Body of pancreas (tissue), 4 donors: Measurements from ENCODE around the gene TMEM245. TPM values are rescaled to one million over a fixed set of nuclear protein-coding genes. Genes with fewer than 3 reads are reported as not detected.

Experiments used
- ATAC-seq: fragments of 150-250 bp; one replicate; pipeline ENCODE4 v1.9.1; 2016
- DNase-seq, 4 donors: peaks; one replicate each; pipeline ENCODE4 v3.0.0-alpha.2; 2019
- H3K27ac ChIP-seq, 4 donors: fragments of 200-600 bp; sonication (generic); 1 replicate in 3 of 4; 2 replicates in 1 of 4; pipeline versions ENCODE4 v1.5.1 to v1.6.1; 2016 to 2019; ENCODE audit warnings: mild to moderate bottlenecking in 1 of 4, mixed read lengths in 1 of 4, moderate library complexity in 1 of 4
- H3K27me3 ChIP-seq, 2 donors: fragments of 200-600 bp; sonication (generic); one replicate each; pipeline ENCODE4 v1.6.0; 2016; ENCODE audit warnings: mild to moderate bottlenecking in 1 of 2
- H3K36me3 ChIP-seq, 2 donors: fragments of 200-600 bp; sonication (generic); replicated peaks in 1 of 2; 2 replicates each; pipeline ENCODE4 v1.5.1; 2016; ENCODE audit warnings: low read depth in 2 of 2; ENCODE audit not compliant: insufficient read depth in 1 of 2
- H3K4me1 ChIP-seq: fragments of 200-600 bp; sonication (generic); one replicate; pipeline ENCODE4 v1.6.0; 2016
- H3K4me3 ChIP-seq, 2 donors: fragments of 200-600 bp; sonication (generic); 1 replicate in 1 of 2; 2 replicates in 1 of 2; pipeline ENCODE4 v1.5.1; 2016 to 2019
- H3K9me3 ChIP-seq, 3 donors: fragments of 200-600 bp; sonication (generic); 1 replicate in 2 of 3; 2 replicates in 1 of 3; pipeline ENCODE4 v1.5.1; 2016
- POLR2A ChIP-seq, 3 donors: fragments of 450-650 bp; IDR thresholded peaks; one replicate each; pipeline ENCODE4 v1.6.1; 2016; ENCODE audit warnings: antibody characterized with exemption in 3 of 3, mild to moderate bottlenecking in 2 of 3
- WGBS, 2 donors: methylation state at CpG; one replicate each; pipeline ENCODE4 v1.1.5; 2017; 5-methylcytosine and 5-hydroxymethylcytosine counted together
- intact Hi-C: fragments of 100-400 bp; cut with DNase I; formaldehyde crosslinking; loops from one replicate; pipeline ENCODE4 v1.15.1; 2023
- total RNA-seq, 2 donors: library from RNA; depleted of rRNA; stranded (reverse); fragments of >200 nt; gene quantifications; one replicate each; pipeline ENCODE4 v1.1.0, GENCODE V29; 2016
- TF ChIP-seq, protein P1 (sequence below), 7 experiments: fragments of 450-650 bp in 4 of 7; fragments of 200-600 bp in 3 of 7; sonication (generic) in 3 of 7; IDR thresholded peaks; one replicate each; pipeline ENCODE4 v1.5.1; 2016 to 2019; ENCODE audit warnings: antibody characterized with exemption in 7 of 7

The TMEM245 gene
- total RNA-seq, 2 donors from 2014 or later, result 38.9 to 47.0 TPM

DNA sequence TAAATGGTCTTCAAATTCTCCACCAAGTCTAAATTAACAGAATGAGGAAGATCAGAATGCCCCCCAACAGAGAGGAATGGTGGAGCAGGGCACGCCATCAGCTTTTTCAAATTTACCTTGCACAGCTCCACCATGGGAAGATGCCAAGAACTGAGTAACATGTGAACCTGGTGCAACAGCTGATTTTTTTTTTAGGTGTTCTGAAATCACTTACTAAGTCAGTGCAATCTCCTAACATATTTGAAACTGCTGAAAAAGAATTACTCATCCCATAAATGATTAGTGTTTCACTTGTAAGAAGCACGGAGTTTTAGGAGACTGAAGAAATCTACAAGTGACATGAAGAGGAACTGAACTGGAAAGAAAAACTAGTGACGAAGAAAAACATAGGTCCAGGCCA lies 5.1 kb downstream of the TMEM245 start:
- 32 to 38% methylated on average over 3 of the region's 3 CpGs for WGBS, 2 donors
- H3K27me3 ChIP-seq, result no peaks in the 10 kb centered on the region
- intact Hi-C loops, result no loop called here
- peak overlapping the region; percentile 31 to 77 (median 71) for H3K27ac ChIP-seq
- H3K36me3 ChIP-seq, result no peaks in the 10 kb centered on the region
- H3K4me1 ChIP-seq, result peaks cover 87% of the 10 kb centered on the region
- TF ChIP-seq POLR2A (IDR thresholded peaks at IDR 0.05), result no peak
- TF ChIP-seq, protein P1, sequence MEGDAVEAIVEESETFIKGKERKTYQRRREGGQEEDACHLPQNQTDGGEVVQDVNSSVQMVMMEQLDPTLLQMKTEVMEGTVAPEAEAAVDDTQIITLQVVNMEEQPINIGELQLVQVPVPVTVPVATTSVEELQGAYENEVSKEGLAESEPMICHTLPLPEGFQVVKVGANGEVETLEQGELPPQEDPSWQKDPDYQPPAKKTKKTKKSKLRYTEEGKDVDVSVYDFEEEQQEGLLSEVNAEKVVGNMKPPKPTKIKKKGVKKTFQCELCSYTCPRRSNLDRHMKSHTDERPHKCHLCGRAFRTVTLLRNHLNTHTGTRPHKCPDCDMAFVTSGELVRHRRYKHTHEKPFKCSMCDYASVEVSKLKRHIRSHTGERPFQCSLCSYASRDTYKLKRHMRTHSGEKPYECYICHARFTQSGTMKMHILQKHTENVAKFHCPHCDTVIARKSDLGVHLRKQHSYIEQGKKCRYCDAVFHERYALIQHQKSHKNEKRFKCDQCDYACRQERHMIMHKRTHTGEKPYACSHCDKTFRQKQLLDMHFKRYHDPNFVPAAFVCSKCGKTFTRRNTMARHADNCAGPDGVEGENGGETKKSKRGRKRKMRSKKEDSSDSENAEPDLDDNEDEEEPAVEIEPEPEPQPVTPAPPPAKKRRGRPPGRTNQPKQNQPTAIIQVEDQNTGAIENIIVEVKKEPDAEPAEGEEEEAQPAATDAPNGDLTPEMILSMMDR (IDR thresholded peaks at IDR 0.05), result no peak
- DNase-seq (peak; percentile 27 to 55 (median 40)), ATAC-seq (peak; percentile 24)
- no peak overlapping the region for H3K4me3 ChIP-seq
- no peaks in the 10 kb centered on the region for H3K9me3 ChIP-seq

DNA sequence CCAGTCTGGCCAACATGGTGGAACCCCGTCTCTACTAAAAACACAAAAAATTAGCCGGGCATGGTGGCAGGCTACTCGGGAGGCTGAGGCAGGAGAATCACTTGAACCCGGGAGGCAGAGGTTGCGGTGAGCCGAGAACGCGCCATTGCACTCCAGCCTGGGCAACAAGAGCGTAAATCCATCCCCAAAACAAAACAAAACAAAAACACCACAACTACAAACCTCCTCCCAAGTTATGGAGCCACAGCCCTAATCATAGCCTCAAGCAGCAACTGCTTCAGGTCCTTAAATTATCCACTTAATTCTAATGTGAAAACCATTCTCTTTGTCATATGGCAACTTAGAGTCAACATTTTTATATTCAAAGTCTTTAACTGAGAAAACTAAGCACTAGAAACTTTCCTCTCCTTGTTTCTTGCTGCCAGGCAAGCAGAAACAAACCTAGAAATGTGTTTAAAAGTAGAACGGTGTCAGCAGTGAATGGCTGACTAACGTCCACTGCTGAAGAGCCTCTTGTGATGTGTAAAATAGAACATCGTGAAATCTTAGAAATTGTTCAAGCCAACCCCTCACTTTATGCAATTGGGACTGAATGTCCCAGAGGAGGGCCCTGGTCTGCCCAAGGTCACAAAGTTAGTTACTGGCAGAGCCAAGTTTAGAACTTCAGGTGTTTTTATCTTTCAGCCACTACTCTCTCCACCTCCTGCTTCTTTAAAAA lies 5.7 kb downstream of the TMEM245 start:
- Histone ChIP-seq H3K36me3 (no peaks in the 10 kb centered on the region), H3K27me3 (no peaks in the 10 kb centered on the region), H3K4me1 (peaks cover 93% of the 10 kb centered on the region), H3K27ac (peak overlapping the region; percentile 31 to 77 (median 71)), H3K9me3 (no peaks in the 10 kb centered on the region), H3K4me3 (no peak overlapping the region)
- ATAC-seq (peak; percentile 20), DNase-seq (peak; percentile 29 to 59 (median 44))
- 75% methylated on average over 12 of the region's 12 CpGs for WGBS, 2 donors
- intact Hi-C loops, result no loop called here
- TF ChIP-seq POLR2A (IDR thresholded peaks at IDR 0.05), result peak in 2 of 3 donors; percentile 23 to 30
- TF ChIP-seq, protein P1 (IDR thresholded peaks at IDR 0.05), result no peak

DNA sequence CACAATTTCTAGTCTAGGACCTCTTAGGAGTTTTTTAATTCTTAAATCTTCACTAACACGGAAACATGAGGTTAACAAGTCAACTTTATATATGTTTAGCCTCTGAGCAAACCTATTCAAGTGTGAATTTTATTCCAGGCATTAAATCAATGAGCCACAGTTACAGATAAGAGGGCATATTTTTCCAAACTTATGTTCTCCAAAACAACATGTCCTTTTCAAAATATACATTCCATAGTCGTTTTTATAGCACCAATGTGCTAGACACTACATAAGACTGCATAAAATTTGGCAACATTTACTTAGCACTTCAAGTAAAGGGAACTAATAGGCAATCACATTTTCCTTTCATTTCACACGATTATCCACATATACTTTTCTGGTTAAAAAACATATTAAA lies 6.5 kb downstream of the TMEM245 start:
- TF ChIP-seq POLR2A (IDR thresholded peaks at IDR 0.05), result no peak
- TF ChIP-seq, protein P1 (IDR thresholded peaks at IDR 0.05), result no peak
- H3K9me3 ChIP-seq, result no peaks in the 10 kb centered on the region
- peaks cover 98% of the 10 kb centered on the region for H3K4me1 ChIP-seq
- H3K27ac ChIP-seq, result peak overlapping the region; percentile 31 to 77 (median 71)
- H3K4me3 ChIP-seq, result no peak overlapping the region
- H3K36me3 ChIP-seq, result no peaks in the 10 kb centered on the region
- no peak for DNase-seq
- intact Hi-C loops, result no loop called here
- 44 to 47% methylated on average over 3 of the region's 3 CpGs for WGBS, 2 donors
- ATAC-seq, result no peak
- no peaks in the 10 kb centered on the region for H3K27me3 ChIP-seq

- Histone ChIP-seq H3K4me1 (peaks cover 89% of the 10 kb centered on the region), H3K27ac (peak overlapping the region; percentile 48 to 77 (median 64)), H3K36me3 (peaks cover 0 to 3% of the 10 kb centered on the region in 2 donors), H3K4me3 (no peak overlapping the region), H3K27me3 (no peaks in the 10 kb centered on the region), H3K9me3 (no peaks in the 10 kb centered on the region)
- TF ChIP-seq, protein P1 (IDR thresholded peaks at IDR 0.05), result no peak
- no peak for TF ChIP-seq POLR2A (IDR thresholded peaks at IDR 0.05)
- intact Hi-C loops, result no loop called here
- WGBS, 2 donors, result 25 to 47% methylated on average over 5 of the region's 5 CpGs
- peak; percentile 40 for ATAC-seq
- DNase-seq, result no peak
Observed at GRCh38 chr9:109110329-109111021, 9.3 kb downstream of the TMEM245 start.
